Dedifferentiated amniotic fluid mesenchymal stem cell (primary cell): ENCODE results near the gene CIAO2B.

Experiments
- DNase-seq: peaks from one replicate; pipeline ENCODE4 v3.0.0-alpha.2; 2016; ENCODE audit errors: extremely low spot score

The CIAO2B gene

DNA sequence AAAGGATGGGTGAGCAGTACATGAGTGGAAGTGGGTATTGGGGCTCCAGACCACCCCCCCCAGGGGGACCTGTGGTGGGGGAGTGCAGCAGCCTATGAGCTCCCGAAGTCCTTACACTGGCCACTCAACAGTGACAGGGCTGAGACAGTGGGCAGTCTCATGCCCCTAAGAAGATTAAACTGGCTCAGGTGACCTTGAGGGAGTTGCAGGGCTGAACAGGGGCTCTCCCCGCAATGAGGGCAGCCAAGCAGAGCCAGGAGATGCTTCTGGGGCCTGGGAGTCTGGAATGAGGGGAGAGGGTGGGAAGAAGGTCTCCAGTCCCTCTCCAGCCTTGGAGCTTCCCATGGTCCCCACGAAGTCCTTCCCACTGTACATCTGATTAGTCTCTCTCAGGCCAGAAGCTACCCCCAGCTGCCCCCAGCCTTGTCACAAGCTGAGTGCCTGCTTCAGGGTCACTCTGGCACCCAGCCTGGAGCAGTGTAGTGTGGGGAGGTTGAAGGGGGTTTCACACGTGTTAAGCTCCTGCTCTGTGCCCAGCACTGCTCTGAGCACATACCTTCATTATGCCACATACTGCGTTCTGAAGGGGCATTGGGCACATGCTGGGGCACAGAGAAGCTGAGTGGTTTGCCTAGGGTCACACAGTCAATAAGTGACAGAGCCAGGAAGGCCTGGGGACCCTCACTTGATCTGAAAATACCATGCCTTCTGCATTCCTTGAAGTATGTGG is 14.5 kb downstream of the CIAO2B start:
- DNase-seq = no peak

DNA sequence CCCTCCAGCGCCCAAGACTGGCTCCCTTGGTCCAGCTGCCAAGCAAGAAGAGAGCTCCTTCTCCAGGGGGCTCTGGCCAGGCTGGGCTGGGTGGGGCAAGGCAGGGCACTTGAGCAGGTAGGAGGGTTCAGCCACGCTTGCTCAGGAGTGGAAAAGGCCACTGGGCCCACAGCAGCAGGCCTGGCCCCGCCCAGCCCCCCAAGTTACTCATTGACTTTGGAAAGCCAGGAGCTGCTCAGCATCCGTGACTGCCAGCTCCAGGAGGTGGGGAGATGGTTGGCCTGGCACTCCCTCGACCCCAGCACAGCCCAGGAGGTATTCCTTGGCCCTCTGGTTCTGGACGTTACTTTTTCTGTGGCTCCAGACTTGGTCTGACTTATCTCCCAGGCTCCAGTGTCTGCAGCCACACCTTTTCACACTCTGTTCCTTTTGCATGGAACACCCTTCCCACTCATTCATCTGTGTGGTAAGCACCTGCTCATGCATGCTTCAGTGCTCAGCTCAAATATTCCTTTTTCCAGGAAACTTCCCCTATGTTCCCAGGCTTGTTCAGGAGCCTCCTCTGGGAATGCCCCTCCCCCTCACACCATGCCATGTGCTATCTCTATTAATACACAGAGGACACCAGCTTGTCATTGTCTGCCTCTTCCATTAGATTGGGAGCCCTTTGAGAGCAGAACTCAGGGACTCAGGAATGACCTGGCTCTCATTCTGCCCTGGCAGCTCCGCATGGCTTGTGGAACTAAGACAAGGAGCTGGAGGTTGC is 15.2 kb downstream of the CIAO2B start, which contains the start of gene CDH16:
TSS of gene CDH16 (minus strand) at position 83 of the 766 bp plus-strand sequence. CDS start 820 bp downstream, outside the sequence.
- no peak for DNase-seq

DNA sequence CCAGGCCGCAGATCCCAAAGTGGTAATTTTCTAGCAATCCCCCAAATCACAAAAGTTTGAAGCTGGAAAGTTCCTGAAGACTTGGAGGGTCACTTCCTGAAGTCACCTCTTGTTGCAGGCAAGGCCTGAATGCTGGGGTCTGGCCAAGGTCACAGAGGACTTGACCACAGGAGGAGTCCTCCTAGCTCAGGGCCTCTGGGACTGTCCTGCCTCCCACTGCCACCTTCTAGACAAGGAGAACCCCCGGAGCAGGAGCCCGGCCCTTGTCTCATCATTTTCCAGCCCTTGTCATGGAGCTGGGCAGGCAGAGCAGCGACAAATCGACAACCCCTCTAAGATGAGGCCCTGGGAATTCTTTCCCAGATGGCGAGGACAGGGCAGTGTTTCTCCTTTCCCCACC is 15.8 kb downstream of the CIAO2B start:
- DNase-seq = no peak

DNA sequence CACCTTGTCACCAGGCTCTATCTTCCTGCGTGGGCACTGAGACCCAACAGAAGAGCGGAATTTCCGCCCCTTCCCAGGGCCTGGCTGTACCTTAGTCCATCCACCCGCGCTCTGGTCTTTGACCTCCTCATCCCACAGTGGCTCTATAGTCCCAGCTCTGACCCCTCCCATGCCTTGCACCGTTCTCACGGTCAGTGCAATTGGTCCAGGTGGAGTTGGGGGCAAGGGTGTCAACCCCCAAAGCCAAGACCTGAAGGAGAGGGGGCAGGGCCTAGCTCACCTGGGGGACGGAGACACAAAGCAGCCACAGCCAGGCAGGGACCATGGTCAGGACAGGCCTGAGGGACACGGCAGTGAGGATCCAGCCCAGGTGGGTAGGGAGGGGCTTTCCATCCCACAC is 16.5 kb downstream of the CIAO2B start:
- no peak for DNase-seq

DNA sequence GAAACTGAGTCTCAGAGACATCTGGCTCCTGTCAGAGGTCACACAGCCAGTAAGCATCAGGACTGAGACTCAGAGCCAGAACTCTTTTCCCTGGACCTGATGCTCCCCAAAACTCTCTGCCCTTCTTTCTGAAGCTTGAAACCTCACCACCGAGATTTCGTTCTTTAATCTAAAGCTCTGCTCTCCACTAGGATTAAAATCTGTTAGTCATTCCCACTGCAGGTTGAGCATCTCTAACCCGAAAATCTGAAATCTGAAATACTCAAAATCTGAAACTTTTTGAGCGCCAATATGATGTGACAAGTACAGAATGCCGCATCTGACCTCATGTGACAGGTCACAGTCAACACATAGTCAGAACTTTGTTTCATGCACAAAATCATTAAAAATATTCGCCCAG is 17.7 kb downstream of the CIAO2B start:
- no peak for DNase-seq

DNA sequence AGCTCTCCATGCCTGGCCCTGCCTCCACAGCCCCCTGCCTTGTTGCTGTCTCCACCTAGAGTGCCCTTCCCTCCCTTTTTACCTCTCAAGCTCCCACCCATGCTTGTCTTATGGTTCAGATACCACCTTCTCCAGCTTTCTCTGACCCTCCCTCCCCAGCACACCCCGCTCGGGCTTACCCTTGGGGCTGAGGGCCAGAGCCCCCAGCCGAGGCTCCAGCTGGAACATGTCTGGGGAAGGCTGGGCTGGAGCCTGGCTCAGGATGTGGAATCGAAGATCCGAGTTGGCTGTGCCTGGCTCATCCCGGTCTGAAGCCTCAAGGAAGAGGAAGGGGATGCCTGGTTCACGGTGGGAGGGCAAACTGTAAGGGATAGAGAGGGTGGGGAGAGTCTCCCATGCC is 19.2 kb downstream of the CIAO2B start:
- DNase-seq = no peak

DNA sequence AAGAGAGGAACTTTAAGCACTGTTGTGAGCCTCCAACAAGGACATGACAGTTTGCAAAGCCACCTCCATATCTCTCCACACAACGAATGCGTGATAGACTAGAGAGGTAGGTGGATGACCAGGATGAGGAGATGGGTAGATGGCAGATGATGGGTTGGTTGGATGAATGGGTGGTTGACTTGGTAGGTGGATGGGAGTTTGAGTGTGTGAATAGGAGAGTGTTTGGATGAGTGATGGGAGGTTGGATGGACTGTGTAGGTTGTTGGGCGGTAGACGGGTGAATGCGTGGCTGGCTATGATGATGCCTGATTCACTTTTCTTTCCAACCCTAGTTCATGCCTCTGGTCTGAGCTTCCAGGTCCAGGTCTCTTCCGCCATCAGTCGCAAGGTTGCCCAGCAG is 19.7 kb downstream of the CIAO2B start:
- DNase-seq = no peak

DNA sequence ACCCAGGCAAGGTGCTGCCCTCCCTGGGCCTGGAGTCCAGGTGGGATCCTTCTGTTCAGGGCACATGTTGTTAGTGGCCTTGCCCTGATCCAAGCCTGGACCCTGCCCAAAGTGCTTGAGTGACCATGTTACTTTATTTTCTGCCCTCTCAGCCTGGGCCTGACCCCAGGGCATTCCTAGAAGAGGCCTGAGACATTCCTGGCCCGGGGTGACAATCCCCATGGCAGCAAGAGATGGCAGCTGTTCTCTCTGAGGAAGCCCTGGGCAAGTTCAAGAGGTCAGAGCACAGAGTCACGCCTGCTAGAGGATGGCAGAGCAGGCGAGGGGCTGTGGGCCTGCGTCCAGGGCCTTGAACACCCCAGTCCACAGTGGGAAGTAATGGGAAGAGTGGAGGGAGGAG is 20.5 kb downstream of the CIAO2B start:
- no peak for DNase-seq

DNA sequence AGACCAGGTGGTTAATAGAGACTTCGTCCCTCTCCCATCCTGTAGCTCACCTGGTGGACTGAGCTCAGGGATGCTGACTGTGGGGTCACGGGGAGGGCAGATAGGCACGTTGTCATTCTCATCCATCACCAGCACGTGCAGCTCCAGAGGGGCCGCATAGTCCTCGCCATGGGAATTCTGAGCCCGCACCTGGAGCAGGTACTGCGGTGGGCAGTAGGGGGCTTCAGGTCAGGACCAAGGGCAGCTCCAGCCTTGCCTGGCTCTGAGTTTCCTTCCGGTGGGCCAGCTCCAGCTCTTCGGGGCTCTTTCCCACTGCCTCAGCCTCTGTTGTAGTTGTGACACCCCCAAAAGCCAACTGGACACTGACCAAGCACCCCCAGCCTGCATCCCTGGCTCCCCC is 21.1 kb downstream of the CIAO2B start:
- DNase-seq = no peak

DNA sequence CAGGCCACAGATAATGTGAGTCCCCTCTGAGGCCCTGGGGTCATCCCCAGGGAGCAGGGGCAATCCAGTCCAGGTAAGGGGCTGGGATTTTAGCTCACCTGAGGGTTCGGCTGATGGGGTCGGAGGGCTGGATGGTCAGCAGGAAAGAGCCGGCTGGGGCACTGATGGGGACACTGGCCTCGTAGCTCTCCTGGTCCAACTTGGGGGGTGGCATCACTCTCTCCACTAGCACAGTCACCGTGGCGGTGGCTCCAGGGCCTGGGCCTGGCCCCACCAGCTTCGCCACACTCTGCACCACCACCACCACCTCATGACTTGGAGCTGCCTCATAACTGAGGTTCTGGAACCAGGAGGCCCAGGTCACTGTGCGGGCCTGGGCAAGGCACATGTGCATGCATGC is 22.4 kb downstream of the CIAO2B start:
- no peak for DNase-seq

DNA sequence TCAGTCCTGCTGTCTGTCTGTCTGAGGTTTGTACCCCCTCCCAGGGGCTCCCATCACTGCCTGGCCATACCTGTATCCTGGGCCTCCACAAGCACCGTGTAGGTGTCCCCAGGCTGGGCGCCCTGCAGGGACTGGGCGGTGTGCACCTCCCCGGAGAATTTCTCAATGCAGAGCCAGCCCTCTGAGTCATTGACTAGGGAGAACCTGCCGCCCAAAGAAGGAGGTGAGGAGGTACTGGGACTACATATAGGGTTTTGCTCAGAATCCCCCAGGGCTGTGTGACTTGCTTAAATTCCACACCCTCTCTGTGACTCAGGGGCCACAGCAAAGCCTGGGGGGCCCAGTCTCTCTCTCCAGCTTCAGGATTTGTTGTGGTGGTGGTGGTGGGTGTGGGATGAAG is 23.1 kb downstream of the CIAO2B start:
- DNase-seq = no peak

DNA sequence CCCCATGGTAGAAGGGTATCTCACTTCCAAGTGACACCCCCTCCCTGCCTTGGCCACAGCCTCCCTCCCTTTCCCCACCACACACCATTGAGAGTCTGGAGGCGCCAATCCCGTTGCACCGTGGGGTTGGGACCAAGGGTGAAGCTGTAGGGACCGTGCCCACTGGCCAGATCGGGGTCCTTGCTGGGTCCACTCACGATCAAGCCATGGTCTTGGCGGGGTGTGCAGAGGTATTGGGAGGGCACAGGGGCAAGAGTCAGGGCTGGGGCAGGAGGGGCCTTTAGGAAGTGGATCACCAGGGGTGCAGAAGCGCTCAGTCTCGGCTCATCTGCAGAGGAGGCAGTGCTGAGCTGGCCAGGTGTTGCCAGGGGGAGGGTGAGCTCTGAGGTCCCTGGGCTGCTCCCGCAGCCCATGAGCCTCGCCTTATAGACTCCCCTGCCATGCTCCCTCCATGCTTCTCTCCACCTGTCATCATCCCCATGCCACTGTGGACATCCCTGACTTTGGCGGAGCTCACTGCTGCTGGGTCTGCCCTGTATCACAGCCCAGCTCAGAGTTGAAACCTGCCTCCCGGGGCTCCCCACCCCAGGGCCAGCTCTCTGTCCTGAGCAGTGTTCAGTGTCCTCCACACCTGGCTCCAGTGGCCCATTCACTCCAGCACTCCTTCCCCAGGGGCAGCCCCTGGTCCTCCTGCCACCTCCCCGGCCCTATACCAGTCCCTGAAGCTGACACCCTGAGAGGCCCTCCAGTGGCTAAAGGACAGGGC is 23.8 kb downstream of the CIAO2B start:
- no peak for DNase-seq

DNA sequence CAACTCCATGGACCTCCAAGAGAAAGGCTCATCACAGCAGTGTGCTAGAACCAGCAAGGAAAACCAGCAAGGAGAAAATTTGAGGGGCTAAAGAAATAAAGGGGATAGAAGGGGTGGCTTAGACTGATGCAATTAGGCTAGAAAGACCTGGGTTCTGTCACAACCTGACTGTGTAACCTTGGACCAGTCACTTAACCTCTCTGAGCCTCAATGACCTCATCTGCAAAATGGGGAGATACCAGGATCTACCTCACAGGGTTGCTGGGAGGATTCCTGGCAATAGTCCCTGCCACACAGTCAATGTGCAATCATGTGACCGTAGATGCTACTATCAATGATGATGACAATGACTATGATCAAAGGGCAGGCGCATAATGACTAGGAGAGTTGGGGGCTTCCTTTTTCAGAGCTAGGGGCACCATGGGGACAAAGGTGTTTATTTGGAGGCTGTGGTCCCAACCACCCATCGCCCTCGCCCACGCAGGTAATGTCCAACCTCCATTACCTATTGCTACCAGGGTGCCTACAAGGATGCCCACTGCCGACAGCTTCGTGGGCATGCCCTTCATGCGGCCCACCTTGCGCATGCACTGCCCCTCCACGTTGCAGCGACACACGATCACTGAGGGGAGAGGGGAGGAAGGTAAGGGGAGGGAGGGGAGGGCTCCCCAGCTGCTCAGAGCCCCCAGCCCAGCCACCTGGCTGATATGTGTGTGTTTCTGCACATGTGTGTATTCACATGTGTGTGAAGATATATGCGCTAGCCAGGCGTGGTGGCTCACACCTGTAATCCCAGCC is 25.2 kb downstream of the CIAO2B start:
- no peak for DNase-seq

DNA sequence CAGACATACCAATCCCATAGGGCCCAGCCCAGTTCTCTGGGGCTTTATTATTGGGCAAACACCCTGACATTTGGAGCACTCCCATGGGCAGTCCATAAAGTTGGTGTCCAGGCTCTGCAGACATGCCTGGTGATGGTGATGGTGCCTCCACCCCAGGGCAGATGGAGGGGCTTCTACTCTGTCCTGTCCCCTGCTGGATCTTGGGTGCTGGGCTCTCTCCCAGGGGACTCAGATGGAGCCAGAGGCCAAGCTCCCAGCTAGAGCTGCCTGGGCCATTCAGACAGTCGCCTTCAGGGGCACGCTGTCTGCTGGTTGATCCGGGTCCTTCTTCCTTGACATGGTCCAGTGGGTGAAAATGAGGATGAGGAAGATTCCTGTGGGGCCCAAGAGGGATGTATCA is 26.1 kb downstream of the CIAO2B start:
- DNase-seq = no peak

DNA sequence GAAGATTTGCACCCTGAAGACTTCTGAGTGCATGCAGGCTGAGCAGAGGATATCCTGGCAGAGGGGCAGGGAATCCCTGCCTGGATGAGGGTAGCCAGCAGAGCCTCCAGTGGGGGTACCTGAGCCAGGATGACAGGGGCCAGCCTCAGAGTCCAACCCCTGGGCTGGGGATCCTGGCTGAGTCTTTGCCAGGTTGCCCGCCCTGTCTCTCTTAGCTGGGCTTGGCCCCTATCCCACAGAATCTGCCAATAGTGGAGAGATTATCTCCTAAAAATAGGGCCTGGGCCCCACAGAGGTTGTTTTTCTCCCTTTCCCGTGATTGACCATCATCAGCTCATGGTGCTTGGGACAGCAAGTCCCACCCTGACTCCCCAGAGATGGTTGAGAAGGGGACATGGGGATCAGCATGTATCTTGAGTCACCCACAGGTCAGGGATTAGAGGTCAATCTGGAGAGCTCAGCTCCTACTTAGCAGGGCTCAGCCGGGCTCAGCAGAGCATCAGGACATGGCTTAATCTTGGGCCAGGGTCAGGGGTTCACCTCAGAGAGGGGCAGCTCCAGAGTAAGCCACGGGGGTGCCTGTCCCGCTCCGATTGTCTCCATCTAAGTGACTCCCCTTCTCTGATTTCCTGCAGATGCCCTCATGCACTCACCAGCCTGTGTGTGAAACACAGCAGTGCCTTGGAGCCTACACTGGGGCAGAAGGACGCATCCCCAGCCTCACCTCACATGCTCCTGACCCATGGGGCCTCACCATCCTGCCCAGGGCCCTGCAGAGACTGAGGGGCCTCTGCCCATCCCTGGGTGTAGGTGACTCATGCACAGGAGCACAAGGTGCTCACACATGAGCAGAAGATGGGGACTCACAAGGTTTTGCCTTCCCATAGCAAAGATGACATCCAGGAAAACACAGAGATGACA is 27.0 kb downstream of the CIAO2B start:
- DNase-seq = no peak

DNA sequence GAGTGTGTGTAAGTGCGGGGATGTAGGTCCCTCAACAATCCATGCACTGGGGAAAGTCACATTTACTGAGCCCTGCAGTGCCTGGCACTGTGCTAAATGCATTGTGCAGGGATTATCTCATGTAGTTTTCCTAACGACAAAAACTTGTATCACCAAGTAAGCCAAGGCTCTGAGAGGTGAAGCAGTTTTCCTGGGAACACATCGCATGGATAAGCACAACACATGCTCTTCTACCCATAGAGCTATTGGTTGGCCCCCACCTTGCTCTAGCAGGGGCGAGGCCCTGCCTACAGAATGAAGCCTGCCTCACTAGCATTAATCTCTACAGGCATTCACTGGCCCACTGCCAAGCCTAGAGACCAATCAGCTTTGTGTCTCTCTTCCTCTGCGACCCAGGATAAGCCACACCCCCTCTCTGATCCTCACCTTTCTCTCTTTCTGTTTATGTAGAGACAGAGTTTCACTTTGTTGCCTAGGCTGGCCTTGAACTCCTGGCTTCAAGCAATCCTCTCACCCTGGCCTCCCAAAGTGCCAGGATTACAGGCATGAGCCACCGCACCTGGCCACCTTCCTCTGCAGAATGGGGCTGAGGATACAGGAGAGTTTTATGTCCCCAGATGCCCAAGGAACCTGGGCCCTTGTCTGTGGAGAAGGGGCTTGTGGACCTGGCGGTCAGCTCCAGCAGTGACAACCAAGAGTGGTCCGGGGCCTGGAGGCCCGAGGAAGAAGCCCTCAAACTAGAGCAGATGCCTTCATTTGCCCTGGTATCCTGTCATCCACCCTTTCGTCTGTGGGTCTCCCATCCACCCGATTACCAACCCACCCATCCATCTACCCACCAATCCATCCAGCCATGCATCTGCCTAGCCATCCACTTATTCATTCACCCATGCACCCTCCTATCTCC is 28.3 kb downstream of the CIAO2B start:
- DNase-seq = no peak

DNA sequence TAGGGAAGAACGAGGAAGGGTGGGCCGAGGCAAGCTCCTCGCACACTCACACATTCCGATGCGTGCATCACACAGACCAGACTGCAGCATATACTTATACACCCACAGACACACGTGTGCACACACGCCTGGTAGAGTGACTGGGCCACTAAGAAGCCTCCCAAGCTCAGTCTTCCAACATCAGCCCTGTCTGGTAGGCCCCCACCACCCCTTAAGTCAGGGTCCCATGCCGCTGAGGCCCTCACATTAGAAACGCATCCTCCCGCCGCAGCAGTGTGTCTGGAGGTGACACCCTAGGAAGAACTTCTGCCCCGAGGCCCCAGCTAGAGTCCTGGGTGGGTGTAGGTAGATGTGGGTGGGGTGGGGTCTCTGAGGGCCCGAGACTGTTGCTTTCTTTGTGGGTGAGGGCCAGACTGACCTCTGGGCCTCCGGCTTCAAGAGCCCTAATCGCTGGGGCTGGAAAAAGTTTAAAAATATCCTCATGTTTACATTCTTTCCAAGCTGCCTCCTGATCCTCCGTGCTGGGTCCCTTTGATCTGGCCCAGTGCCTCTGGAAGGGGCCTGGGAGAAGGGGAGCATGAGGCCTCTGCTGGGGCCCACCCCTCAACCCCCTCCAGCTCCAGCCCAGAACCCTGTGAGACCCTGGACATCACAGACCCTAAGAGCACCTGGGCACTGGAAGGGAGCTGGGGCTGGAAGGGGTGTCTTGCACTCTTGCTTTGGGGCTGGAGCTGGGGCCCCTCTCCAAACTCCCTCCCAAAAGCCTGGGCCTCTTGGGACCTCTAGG is 29.2 kb downstream of the CIAO2B start:
- DNase-seq = no peak

DNA sequence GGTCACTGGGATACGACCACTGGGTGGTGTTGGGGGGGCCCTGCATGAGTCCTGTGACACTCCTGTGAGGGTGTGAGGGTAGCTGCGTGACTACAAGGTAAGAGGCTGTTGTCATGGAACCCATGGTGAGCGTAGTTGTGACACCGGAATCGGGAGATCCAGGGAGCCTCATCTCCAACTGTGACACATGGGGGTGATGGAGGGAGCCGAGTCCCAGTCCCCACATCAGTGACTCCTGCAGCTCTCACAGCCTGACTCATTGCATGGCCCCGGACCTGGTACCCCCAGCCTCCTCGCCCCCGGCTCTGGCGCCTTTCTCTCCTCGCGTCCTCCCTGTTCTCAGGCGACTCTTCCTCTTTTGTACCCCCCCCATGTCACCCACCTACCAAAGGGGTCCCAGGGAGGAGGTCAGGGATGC is 29.8 kb downstream of the CIAO2B start:
- DNase-seq = no peak
